ENCODE data around the gene EBF3.

The EBF3 gene

GRCh38 chr10:129971381-129972144, 7.5 kb upstream of the EBF3 start:
- no peak for DNase-seq (ENCODE audit: low read depth in 2 of 3, low spot score in 2 of 3)

- DNase-seq (ENCODE audit: low read depth in 2 of 3, low spot score in 2 of 3): no peak
Observed at GRCh38 chr10:129970465-129971364, 6.6 kb upstream of the EBF3 start.

- no peak for DNase-seq (ENCODE audit: low read depth in 2 of 3, low spot score in 2 of 3)
Observed at GRCh38 chr10:129969911-129970464, 5.9 kb upstream of the EBF3 start.

GRCh38 chr10:129969184-129969910, 5.3 kb upstream of the EBF3 start:
- no peak for DNase-seq (ENCODE audit: low read depth in 2 of 3, low spot score in 2 of 3)

GRCh38 chr10:129968853-129969183, 4.7 kb upstream of the EBF3 start:
- DNase-seq (ENCODE audit: low read depth in 2 of 3, low spot score in 2 of 3): no peak

- no peak for DNase-seq (ENCODE audit: low read depth in 2 of 3, low spot score in 2 of 3)
Observed at GRCh38 chr10:129968020-129968852, 4.2 kb upstream of the EBF3 start.

GRCh38 chr10:129967579-129968019, 3.5 kb upstream of the EBF3 start:
- no peak for DNase-seq (ENCODE audit: low read depth in 2 of 3, low spot score in 2 of 3)

GRCh38 chr10:129966889-129967578, 3.0 kb upstream of the EBF3 start:
- DNase-seq (ENCODE audit: low read depth in 2 of 3, low spot score in 2 of 3): no peak

GRCh38 chr10:129966370-129966888, 2.4 kb upstream of the EBF3 start:
- no peak for DNase-seq (ENCODE audit: low read depth in 2 of 3, low spot score in 2 of 3)

- DNase-seq (ENCODE audit: low read depth in 2 of 3, low spot score in 2 of 3): no peak
Observed at GRCh38 chr10:129965959-129966358, 1.9 kb upstream of the EBF3 start.

- no peak for DNase-seq (ENCODE audit: low read depth in 2 of 3, low spot score in 2 of 3)
Observed at GRCh38 chr10:129965425-129965808, 1.3 kb upstream of the EBF3 start.

- no peak for DNase-seq (ENCODE audit: low read depth in 2 of 3, low spot score in 2 of 3)
Observed at GRCh38 chr10:129964611-129965424, 744 bp upstream of the EBF3 start.

GRCh38 chr10:129962872-129963640, 1.0 kb downstream of the EBF3 start:
- DNase-seq (ENCODE audit: low read depth in 2 of 3, low spot score in 2 of 3): no peak

- no peak for DNase-seq (ENCODE audit: low read depth in 2 of 3, low spot score in 2 of 3)
Observed at GRCh38 chr10:129962031-129962871, 1.8 kb downstream of the EBF3 start.

GRCh38 chr10:129961157-129961701, 2.8 kb downstream of the EBF3 start:
- no peak for DNase-seq (ENCODE audit: low read depth in 2 of 3, low spot score in 2 of 3)

GRCh38 chr10:129960481-129961156, 3.5 kb downstream of the EBF3 start:
- no peak for DNase-seq (ENCODE audit: low read depth in 2 of 3, low spot score in 2 of 3)
